Measurements from ENCODE around the gene USP7.

- TF ChIP-seq CTCF (IDR thresholded peaks at IDR 0.05) (no peak), ZFX (IDR thresholded peaks at IDR 0.05; ENCODE audit: borderline replicate concordance) (no peak)
Measured at GRCh38 chr16:8999800-9000199, 36.1 kb upstream of the USP7 start.

Data from 22Rv1 (cell line).